GM12892 (cell line): ENCODE results near the gene HMGXB4.

Source experiments
- DNase-seq: peaks from one replicate; pipeline ENCODE4 v3.0.0; 2011; ENCODE audit not compliant: insufficient read length
- FAIRE-seq: peaks from 2 replicates; lab custom pipeline; 2011; peaks lifted over from hg19 to GRCh38; lab: Jason Lieb, UNC
- POLR2A ChIP-seq: IDR thresholded peaks from 2 replicates; pipeline ENCODE4 v1.6.1; 2011; ENCODE audit warnings: low read depth, low read length, control low read depth
- POLR2AphosphoS5 ChIP-seq: IDR thresholded peaks from 2 replicates; pipeline ENCODE4 v1.6.1; 2011; ENCODE audit warnings: low read depth, low read length, control low read depth
- TAF1 ChIP-seq: IDR thresholded peaks from 2 replicates; pipeline ENCODE4 v1.6.1; 2011; ENCODE audit warnings: low read depth, mild to moderate bottlenecking, control low read depth, low read length, borderline replicate concordance

Gene HMGXB4

DNA sequence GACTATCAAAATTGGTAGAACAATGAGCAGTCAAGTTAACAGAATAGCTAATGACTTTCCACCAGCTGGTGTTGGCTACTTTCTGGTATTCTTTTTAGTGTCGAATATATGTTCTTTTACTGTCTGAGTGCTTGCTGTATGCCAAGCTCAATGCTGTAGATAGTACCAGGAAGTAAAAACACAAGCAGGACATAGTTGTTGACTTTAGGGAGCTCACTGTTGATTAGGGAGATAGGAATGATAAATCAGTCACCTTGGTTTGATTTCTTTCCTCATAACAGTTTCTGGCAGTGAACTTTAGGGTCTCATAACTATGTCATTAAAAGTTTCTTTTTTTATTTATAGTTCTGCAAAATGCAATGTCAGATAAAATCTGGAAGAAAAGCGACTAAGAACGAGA is 9.0 kb downstream of the HMGXB4 start:
- no peak for DNase-seq
- no peak for FAIRE-seq
- TF ChIP-seq POLR2AphosphoS5 (no peak), POLR2A (no peak), TAF1 (no peak)

DNA sequence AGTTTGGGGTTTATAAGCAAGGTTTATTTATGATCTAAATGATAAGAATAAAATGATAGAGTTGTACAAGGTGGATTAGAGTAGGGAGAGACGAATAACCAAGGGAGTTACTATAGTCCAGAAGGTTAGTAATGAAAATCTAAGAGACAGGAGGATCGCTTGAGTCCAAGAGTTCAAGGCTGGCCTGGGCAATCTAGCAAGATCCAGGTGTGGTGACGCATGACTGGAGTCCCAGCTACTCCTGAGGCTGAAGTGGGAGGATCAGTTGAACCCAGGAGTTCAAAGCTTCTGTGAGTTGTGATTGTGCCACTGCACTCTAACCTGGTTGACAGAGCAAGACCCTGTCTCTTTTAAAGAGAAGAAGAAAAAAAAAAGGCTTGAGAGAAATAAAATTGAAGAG is 12.3 kb downstream of the HMGXB4 start:
- no peak for FAIRE-seq
- no peak for DNase-seq
- no peak for TF ChIP-seq POLR2A
- no peak for TF ChIP-seq POLR2AphosphoS5
- TF ChIP-seq TAF1, result no peak

DNA sequence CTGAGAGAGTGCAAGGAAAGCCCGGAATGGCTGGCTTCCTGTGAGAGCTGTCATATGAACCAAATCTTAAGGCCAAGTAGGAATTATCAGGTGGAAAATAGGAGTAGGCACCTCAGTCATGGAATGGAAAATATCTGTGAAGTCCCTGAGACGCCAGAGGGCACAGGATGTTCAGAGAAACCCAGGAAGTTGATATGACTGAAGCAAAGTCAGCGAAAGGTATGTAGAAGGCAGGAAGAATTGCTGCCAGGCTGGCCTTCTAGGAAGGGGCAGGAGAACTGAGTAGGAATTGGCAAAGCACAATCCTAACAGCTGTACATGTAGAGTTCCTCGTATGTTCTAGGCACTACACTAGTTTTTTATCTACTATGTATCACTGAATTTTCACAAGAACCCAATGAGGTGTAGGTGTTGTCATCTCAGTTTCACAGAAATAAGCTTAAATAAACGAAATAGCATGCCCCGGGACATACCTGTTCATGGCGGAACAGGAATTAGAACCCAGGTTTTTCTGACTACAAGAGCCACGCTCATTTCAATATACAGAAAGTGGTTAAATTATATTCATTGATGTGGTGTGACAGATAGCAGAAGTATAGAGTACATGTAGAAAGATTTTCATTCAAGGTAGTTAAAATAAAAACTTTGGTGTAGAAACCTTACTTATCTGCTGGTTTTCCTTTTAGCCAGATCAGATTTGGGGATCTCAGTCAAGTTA is 17.0 kb downstream of the HMGXB4 start:
- FAIRE-seq (no peak), DNase-seq (no peak)
- TF ChIP-seq TAF1, result no peak

DNA sequence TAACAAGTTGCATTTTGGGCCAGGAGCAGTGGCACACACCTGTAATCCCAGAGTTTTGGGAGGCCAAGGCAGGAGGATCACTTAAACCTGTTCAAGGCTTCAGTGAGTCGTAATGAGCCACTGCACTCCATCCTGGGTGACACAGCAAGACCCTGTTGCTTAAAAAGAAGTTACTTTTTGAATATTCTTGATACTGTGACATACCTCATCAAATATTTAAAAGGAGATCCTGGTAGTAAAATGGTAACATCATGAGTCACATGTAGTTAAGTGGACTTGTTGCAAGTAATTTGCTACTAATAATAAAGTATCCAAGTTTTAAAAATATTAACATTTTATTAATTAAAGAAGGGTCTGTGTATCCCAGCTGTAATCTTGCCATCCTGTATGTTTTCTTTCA is 18.3 kb downstream of the HMGXB4 start:
- FAIRE-seq (no peak), DNase-seq (no peak)
- TF ChIP-seq TAF1, result no peak
- no peak for TF ChIP-seq POLR2AphosphoS5
- no peak for TF ChIP-seq POLR2A

DNA sequence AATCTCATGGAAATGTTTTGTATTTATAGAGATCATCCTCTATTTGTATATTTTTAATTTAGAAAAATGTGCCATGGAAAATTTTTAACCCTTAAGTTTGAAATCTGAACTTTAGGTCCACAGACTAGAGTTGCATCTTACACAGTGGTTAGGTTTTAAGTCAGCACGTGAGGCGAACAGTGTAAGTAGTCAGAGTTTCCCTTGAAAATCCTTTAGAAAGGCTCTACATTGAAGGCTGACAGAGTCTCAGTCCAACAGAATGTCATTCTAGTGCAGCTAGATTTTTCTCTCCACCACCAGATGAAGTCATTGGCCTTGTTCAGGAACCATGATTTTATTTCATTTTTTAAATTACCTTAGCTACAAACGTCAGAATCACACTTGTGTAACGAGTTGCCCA is 18.7 kb downstream of the HMGXB4 start:
- DNase-seq (no peak), FAIRE-seq (peak; percentile 17)
- TF ChIP-seq POLR2A (no peak), POLR2AphosphoS5 (no peak), TAF1 (no peak)

DNA sequence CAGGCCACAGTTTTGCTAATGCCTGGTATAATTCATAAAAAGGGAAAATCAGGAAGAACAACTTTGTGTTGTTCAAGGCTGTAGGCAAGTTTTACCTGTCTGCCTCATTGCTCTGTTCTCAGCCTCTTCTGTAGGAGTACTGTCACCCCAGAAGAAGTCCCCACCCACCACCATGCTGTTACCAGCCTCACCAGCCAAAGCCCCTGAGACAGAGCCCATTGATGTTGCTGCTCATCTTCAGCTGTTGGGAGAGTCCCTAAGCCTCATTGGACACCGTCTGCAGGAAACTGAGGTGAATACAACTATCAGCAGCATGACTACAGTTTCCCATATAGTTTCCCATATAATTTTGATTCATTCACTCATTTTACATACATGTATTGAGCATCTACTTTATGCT is 30.8 kb downstream of the HMGXB4 start:
- no peak for TF ChIP-seq POLR2A
- FAIRE-seq (no peak), DNase-seq (no peak)

DNA sequence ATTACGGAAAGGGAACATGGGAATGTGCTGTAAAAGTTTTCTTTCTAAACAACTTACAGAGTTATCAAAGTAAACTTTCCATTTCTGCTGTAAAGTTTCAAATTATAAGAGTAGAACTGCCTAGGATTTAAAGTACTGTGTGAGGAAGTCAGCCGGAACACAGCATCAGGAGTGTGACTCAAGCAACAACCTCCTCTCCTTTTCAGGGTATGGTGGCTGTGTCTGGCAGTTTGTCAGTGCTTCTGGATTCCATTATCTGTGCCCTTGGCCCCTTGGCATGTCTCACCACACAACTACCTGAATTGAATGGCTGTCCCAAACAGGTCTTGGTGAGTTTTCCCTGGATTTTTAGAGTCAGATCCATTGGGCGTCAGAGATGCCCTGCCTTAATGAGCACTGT is 35.5 kb downstream of the HMGXB4 start:
- TF ChIP-seq TAF1 (no peak), POLR2AphosphoS5 (no peak), POLR2A (no peak)
- DNase-seq (no peak), FAIRE-seq (no peak)

DNA sequence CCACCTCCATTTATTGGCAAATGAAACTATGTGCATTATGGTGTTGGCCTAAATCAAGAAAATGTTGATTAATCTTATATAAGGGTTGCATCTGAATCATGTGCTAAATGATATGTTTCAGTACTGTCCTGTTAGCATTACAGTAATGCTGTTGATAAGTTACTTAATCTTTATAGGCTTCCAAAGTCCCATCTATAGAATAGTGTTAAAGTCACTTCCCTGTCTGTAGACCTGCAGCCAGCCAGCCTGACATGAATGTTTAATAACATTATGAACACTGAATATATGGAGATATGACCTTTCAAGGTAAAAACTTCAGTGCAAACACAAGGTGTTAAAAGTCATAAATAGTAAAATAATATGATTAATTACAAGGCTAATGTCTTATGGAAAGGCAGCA is 38.8 kb downstream of the HMGXB4 start:
- DNase-seq, result no peak
- FAIRE-seq, result no peak
- TF ChIP-seq POLR2AphosphoS5, result no peak
- TF ChIP-seq TAF1, result no peak
- TF ChIP-seq POLR2A, result no peak

DNA sequence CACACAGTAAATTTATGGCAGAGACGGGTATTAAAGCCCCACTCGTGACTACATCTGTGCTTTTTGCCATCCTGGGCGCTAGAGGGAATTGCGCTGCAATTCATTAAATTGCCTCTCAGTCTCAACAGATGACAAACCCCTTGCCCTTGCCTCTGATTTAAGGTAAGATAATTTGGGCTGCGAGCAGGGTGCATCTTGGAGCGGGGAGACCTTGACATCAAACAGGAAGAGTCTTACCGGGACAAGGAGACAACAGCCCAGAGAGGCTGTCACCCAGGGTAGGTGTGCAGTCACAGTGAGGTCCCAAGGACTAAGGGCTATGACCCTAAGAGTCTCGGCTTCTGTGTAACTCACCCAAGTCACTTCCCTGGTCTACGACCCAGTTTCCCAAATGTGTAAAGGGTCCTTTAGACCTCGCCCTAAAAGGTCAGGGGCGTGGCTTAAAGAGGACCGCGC is 42.0 kb downstream of the HMGXB4 start:
- FAIRE-seq, result no peak

DNA sequence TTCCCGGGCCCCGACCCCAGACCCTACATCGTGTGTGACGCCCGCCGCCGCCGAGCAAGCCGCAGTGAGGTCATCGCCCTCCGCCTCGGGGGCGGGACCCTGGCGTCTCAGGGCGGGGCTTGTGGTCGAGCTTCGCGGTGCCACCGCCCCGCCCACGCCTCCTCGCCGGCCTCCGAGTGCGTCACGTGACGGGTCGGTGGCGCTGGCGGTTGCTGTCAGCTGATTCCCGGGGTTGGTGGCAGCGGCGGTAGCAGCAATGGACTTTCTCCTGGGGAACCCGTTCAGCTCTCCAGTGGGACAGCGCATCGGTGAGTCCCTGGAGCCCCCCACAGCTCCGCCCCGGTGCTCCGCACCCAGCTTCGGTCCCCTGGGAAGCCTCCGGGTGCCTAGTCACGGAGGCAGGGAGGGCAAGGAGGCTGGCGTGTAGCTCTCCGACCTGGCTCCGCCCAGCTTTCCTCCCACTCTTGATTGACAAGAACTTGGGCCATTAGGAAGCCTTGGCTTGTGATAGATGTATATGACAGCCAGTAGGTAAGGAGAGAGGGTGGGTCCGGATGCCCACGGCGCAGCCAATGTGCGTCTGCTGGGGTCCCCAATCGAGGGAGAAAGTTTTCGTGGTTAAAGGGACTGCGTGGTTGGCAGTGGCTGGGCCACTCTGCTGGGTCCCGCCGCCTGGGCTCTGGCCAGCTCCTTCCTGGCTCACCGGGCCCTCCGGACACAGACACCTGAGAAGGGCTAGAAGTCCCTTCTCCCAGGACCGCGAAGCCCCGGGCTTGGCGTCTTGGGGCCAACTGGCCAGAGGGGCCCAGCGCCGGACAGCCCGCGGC is 42.6 kb downstream of the HMGXB4 start, which contains the start of gene TOM1:
TSS of gene TOM1 (plus strand) at position 222 of the 827 bp plus-strand sequence. CDS start at position 257, 35 bp downstream.
- TF ChIP-seq TAF1 (no peak), POLR2AphosphoS5 (peak; percentile 59), POLR2A (peak; percentile 60; the same call in 1 of the 2 replicates)
- DNase-seq (peak; percentile 89), FAIRE-seq (peak; percentile 99)

More for the DNA sequence above, 42.0 kb downstream of the HMGXB4 start:
- no peak for DNase-seq
- TF ChIP-seq POLR2A (no peak), POLR2AphosphoS5 (no peak), TAF1 (no peak)

DNA sequence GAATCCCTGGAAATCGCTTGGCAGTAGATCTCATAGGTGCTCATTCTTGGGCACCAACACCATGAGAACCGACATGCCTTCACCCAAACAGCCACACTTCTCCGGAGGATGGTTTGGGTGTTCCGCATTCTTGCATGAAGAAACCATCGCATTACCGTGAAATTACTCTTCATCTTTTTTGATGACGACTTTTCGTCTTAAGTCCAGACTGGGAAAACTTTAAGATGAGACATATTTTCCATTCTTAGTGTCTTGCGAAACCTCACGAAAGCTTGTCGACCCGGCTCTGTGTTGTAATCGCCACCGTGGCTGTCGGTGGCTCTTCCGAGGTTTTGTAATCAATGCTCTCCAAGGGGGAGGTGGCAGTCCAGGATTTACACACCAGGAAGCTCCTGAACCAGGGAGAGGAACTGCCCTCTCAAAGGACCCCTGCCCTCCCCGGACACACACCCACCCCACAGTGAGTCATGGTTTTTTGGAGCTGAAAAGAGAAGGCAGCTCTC is 44.1 kb downstream of the HMGXB4 start:
- DNase-seq (no peak), FAIRE-seq (no peak)
- TF ChIP-seq POLR2A (no peak), TAF1 (no peak), POLR2AphosphoS5 (no peak)

DNA sequence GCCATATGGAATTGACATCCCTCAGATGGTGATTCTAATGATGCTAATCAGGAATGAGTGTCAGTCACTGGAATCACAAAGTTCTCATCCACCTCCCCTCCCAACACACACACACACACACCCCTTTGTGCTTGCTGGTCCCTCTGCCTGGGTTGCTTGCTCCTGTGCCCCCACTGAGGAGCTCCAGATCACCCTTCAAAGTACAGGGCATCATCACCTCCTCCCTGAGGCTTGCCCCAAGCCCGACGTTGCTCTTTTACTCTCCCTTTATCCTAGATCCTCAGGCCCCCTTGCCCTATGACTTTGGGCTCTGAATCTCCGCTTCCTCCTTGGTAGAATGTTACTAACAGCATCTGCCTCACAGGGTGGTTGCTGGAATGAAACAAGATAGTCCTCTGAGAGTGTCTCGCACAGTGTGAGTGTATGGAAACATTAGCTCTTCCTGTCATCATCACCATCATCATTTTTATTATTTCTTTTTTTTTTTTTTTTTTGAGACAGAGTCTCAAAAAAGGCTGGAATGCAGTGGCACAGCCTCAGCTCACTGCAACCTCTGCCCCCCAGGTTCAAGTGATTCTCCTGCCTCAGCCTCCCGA is 45.8 kb downstream of the HMGXB4 start:
- DNase-seq (no peak), FAIRE-seq (no peak)
- TF ChIP-seq POLR2A (no peak), POLR2AphosphoS5 (no peak), TAF1 (no peak)
